HepG2 (cell line): Measurements from ENCODE around the gene AGAP1. TPM values are rescaled to one million over a fixed set of nuclear protein-coding genes. Genes with fewer than 3 reads are reported as not detected.
A peak's percentile ranks its signal among the peaks of the same experiment; 100 is the strongest.

ENCODE experiments used
- AHR ChIP-seq: IDR thresholded peaks from 2 replicates; pipeline ENCODE4 v1.6.1; 2018; ENCODE audit warnings: missing genetic modification reagents, missing compliant biosample characterization
- DPF2 ChIP-seq: sonication (generic); formaldehyde crosslinking; IDR thresholded peaks from 2 replicates; pipeline ENCODE4 v1.4.0; 2020; ENCODE audit warnings: mild to moderate bottlenecking, low read depth, missing genetic modification reagents, borderline replicate concordance
- ELF1 ChIP-seq: sonication (generic); formaldehyde crosslinking; IDR thresholded peaks from 2 replicates; pipeline ENCODE4 v1.4.0; 2020; ENCODE audit warnings: missing genetic modification reagents
- GRHL1 ChIP-seq: sonication (generic); formaldehyde crosslinking; conservative IDR thresholded peaks from 2 replicates; pipeline ENCODE4 v1.8.0; 2022; ENCODE audit warnings: missing genetic modification reagents
- HOXA9 ChIP-seq: sonication (generic); formaldehyde crosslinking; IDR thresholded peaks from 2 replicates; pipeline ENCODE4 v1.8.1; 2022; ENCODE audit warnings: missing genetic modification reagents, mild to moderate bottlenecking, moderate library complexity, borderline replicate concordance
- JUND ChIP-seq: sonication (generic); formaldehyde crosslinking; IDR thresholded peaks from 2 replicates; pipeline ENCODE4 v1.8.0; 2022; ENCODE audit warnings: mild to moderate bottlenecking, missing genetic modification reagents
- KMT2A ChIP-seq: sonication (generic); formaldehyde crosslinking; IDR thresholded peaks from 2 replicates; pipeline ENCODE4 v1.4.0; 2020; ENCODE audit warnings: missing genetic modification reagents
- NR2F6 ChIP-seq, 2 experiments: IDR thresholded peaks; 2 replicates each; pipeline ENCODE4 v1.6.1; 2016; ENCODE audit warnings: antibody characterized with exemption in 1 of 2, mild to moderate bottlenecking in 1 of 2
- PCBP1 ChIP-seq: fragments of 200-400 bp; formaldehyde crosslinking; IDR thresholded peaks from 2 replicates; pipeline ENCODE4 v1.6.1; 2017; ENCODE audit warnings: mild to moderate bottlenecking, low read depth, low read length, borderline replicate concordance
- POGZ ChIP-seq: sonication (generic); formaldehyde crosslinking; IDR thresholded peaks from 2 replicates; pipeline ENCODE4 v1.4.0; 2020; ENCODE audit warnings: mild to moderate bottlenecking, missing genetic modification reagents
- PPARG ChIP-seq: conservative IDR thresholded peaks from 2 replicates; pipeline ENCODE4 v1.6.1; 2016; ENCODE audit warnings: missing biosample characterization, missing genetic modification reagents
- SMAD3 ChIP-seq: sonication (generic); formaldehyde crosslinking; IDR thresholded peaks from 2 replicates; pipeline ENCODE4 v1.4.0; 2020; ENCODE audit warnings: missing genetic modification reagents
- TCF7 ChIP-seq: sonication (generic); IDR thresholded peaks from 2 replicates; pipeline ENCODE4 v1.6.1; 2016; ENCODE audit warnings: antibody characterized with exemption, low read depth
- ZBTB21 ChIP-seq: sonication (generic); formaldehyde crosslinking; IDR thresholded peaks from 2 replicates; pipeline ENCODE4 v1.4.0; 2020; ENCODE audit warnings: missing genetic modification reagents
- ZIK1 ChIP-seq: sonication (generic); formaldehyde crosslinking; IDR thresholded peaks from 2 replicates; pipeline ENCODE4 v1.5.0; 2020; ENCODE audit warnings: mild to moderate bottlenecking, low read depth, missing genetic modification reagents, borderline replicate concordance
- ZNF33A ChIP-seq: sonication (generic); formaldehyde crosslinking; IDR thresholded peaks from 2 replicates; pipeline ENCODE4 v1.5.1; 2020; ENCODE audit warnings: missing genetic modification reagents, mild to moderate bottlenecking, moderate library complexity, borderline replicate concordance
- ZNF501 ChIP-seq: sonication (generic); formaldehyde crosslinking; IDR thresholded peaks from 2 replicates; pipeline ENCODE4 v1.5.1; 2020; ENCODE audit warnings: mild to moderate bottlenecking, moderate library complexity, missing genetic modification reagents
- ZNF556 ChIP-seq: sonication (generic); formaldehyde crosslinking; IDR thresholded peaks from 2 replicates; pipeline ENCODE4 v1.4.0; 2020; ENCODE audit warnings: mild to moderate bottlenecking, missing genetic modification reagents, borderline replicate concordance
- ZNF597 ChIP-seq: sonication (generic); formaldehyde crosslinking; IDR thresholded peaks from 2 replicates; pipeline ENCODE4 v1.5.0; 2020; ENCODE audit warnings: missing genetic modification reagents
- ZNF670 ChIP-seq: sonication (generic); formaldehyde crosslinking; IDR thresholded peaks from 2 replicates; pipeline ENCODE4 v1.8.0; 2022; ENCODE audit warnings: mild to moderate bottlenecking, missing genetic modification reagents, borderline replicate concordance
- ZNF891 ChIP-seq: sonication (generic); formaldehyde crosslinking; IDR thresholded peaks from 2 replicates; pipeline ENCODE4 v1.5.0; 2020; ENCODE audit warnings: mild to moderate bottlenecking, missing genetic modification reagents
- polyA plus RNA-seq, 8 experiments: library from polyadenylated mRNA; depleted of rRNA in 3 of 8; stranded (reverse) in 7 of 8; unstranded in 1 of 8; fragments of >200 nt; fragmentation: Illumina TruSeq in 4 of 8; extraction: Trizol in 4 of 8; gene quantifications; 2 replicates each; pipeline versions ENCODE4 v1.2.1 to v1.2.3, GENCODE V29; 2011 to 2016; ENCODE audit warnings: low read depth in 4 of 8, missing spikeins in 1 of 8, mixed read lengths in 1 of 8; ENCODE audit not compliant: insufficient read depth in 1 of 8
- total RNA-seq, 5 experiments: library from RNA; depleted of rRNA; stranded (reverse); fragments of >200 nt; fragmentation: Illumina TruSeq; extraction: Trizol; gene quantifications; 2 replicates each; pipeline ENCODE4 v1.2.3, GENCODE V29; 2016; ENCODE audit warnings: low read depth in 1 of 5
- TF ChIP-seq, protein P1 (sequence below): sonication (generic); formaldehyde crosslinking; IDR thresholded peaks from 2 replicates; pipeline ENCODE4 v1.4.0; 2020; ENCODE audit warnings: low read depth, mild to moderate bottlenecking, missing genetic modification reagents
- TF ChIP-seq, protein P2 (sequence below): IDR thresholded peaks from 2 replicates; pipeline ENCODE4 v1.4.0; 2020; ENCODE audit warnings: mild to moderate bottlenecking, missing genetic modification reagents

Gene AGAP1
- total and polyA plus RNA-seq, 2 of the 13 experiments (the other 11 are each of a cell fraction or from before 2014, with no cell fraction given): 21.2 to 32.7 TPM

- TF ChIP-seq JUND (CRISPR knock-in tag) (no peak), ZNF597 (no peak), ZNF891 (CRISPR knock-in tag) (no peak), AHR (CRISPR knock-in tag) (no peak), TCF7 (0 out of 2 replicates have a peak, but pooled peaks have one; percentile 10), PCBP1 (no peak), ELF1 (no peak), ZNF556 (CRISPR knock-in tag) (0 out of 2 replicates have a peak, but pooled peaks have one; percentile 12), SMAD3 (CRISPR knock-in tag) (no peak), GRHL1 (CRISPR knock-in tag) (no peak), PPARG (CRISPR knock-in tag) (no peak), ZNF670 (no peak), ZNF501 (no peak), DPF2 (CRISPR knock-in tag) (no peak), ZBTB21 (no peak), POGZ (no peak), HOXA9 (no peak), ZNF33A (no peak), KMT2A (no peak), ZIK1 (no peak), NR2F6 (IDR thresholded peaks at IDR 0.05) (no peak), NR2F6 (CRISPR knock-in tag; IDR thresholded peaks at IDR 0.05) (peak; percentile 48; the same call in 1 of the 2 replicates)
- TF ChIP-seq, protein P1, sequence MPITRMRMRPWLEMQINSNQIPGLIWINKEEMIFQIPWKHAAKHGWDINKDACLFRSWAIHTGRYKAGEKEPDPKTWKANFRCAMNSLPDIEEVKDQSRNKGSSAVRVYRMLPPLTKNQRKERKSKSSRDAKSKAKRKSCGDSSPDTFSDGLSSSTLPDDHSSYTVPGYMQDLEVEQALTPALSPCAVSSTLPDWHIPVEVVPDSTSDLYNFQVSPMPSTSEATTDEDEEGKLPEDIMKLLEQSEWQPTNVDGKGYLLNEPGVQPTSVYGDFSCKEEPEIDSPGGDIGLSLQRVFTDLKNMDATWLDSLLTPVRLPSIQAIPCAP: no peak
- TF ChIP-seq, protein P2, sequence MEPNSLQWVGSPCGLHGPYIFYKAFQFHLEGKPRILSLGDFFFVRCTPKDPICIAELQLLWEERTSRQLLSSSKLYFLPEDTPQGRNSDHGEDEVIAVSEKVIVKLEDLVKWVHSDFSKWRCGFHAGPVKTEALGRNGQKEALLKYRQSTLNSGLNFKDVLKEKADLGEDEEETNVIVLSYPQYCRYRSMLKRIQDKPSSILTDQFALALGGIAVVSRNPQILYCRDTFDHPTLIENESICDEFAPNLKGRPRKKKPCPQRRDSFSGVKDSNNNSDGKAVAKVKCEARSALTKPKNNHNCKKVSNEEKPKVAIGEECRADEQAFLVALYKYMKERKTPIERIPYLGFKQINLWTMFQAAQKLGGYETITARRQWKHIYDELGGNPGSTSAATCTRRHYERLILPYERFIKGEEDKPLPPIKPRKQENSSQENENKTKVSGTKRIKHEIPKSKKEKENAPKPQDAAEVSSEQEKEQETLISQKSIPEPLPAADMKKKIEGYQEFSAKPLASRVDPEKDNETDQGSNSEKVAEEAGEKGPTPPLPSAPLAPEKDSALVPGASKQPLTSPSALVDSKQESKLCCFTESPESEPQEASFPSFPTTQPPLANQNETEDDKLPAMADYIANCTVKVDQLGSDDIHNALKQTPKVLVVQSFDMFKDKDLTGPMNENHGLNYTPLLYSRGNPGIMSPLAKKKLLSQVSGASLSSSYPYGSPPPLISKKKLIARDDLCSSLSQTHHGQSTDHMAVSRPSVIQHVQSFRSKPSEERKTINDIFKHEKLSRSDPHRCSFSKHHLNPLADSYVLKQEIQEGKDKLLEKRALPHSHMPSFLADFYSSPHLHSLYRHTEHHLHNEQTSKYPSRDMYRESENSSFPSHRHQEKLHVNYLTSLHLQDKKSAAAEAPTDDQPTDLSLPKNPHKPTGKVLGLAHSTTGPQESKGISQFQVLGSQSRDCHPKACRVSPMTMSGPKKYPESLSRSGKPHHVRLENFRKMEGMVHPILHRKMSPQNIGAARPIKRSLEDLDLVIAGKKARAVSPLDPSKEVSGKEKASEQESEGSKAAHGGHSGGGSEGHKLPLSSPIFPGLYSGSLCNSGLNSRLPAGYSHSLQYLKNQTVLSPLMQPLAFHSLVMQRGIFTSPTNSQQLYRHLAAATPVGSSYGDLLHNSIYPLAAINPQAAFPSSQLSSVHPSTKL (CRISPR knock-in tag): peak; percentile 53; the same call in 1 of the 2 replicates
These were observed 86.7 kb downstream of the AGAP1 start (continued) for GRCh38 chr2:235580426-235581157.
